Activated naive CD8-positive, alpha-beta T cell treated with anti-CD3 and anti-CD28 coated beads, Interleukin-2, amount 50 U/mL, for 24 hours (primary cell): Measurements from ENCODE around the gene CMBL.

Experiments
- ATAC-seq: fragments of 150-1000 bp; cut with Tn5 transposase; one replicate; pipeline ENCODE4 v1.10.0; 2021
- DNase-seq: peaks from one replicate; pipeline ENCODE4 v3.0.0; 2021
- H3K27ac Mint-ChIP-seq: one replicate; pipeline ENCODE4 v1.8.0; 2021; ENCODE audit warnings: mild to moderate bottlenecking, mixed read lengths
- H3K27me3 Mint-ChIP-seq: one replicate; pipeline ENCODE4 v1.8.0; 2021; ENCODE audit warnings: mixed read lengths
- H3K36me3 Mint-ChIP-seq: one replicate; pipeline ENCODE4 v1.8.0; 2021; ENCODE audit warnings: low read depth, mixed read lengths
- H3K4me1 Mint-ChIP-seq: one replicate; pipeline ENCODE4 v1.8.0; 2021; ENCODE audit warnings: mixed read lengths
- H3K4me3 Mint-ChIP-seq: one replicate; pipeline ENCODE4 v1.8.0; 2021; ENCODE audit warnings: mild to moderate bottlenecking, moderate library complexity, mixed read lengths
- H3K9me3 Mint-ChIP-seq: one replicate; pipeline ENCODE4 v1.8.0; 2021; ENCODE audit warnings: mixed read lengths

Gene CMBL

GRCh38 chr5:10306806-10307205, 896 bp downstream of the CMBL start:
- Mint-ChIP-seq H3K27ac (no peak overlapping the region), H3K27me3 (peaks cover 28% of the 10 kb centered on the region), H3K9me3 (no peaks in the 10 kb centered on the region), H3K36me3 (no peaks in the 10 kb centered on the region), H3K4me3 (peak overlapping the region; percentile 76), H3K4me1 (peaks cover 10% of the 10 kb centered on the region)
- DNase-seq (no peak), ATAC-seq (no peak)

- Mint-ChIP-seq H3K4me1 (peaks cover 10% of the 10 kb centered on the region), H3K36me3 (no peaks in the 10 kb centered on the region), H3K27me3 (peaks cover 28% of the 10 kb centered on the region), H3K27ac (no peak overlapping the region), H3K9me3 (no peaks in the 10 kb centered on the region), H3K4me3 (no peak overlapping the region)
- DNase-seq, result no peak
- no peak for ATAC-seq
These were observed 1.6 kb downstream of the CMBL start for GRCh38 chr5:10306114-10306513.

- H3K36me3 Mint-ChIP-seq, result no peaks in the 10 kb centered on the region
- DNase-seq (no peak), ATAC-seq (no peak)
- H3K9me3 Mint-ChIP-seq, result no peaks in the 10 kb centered on the region
- no peak overlapping the region for H3K4me3 Mint-ChIP-seq
- no peak overlapping the region for H3K27ac Mint-ChIP-seq
- H3K4me1 Mint-ChIP-seq, result peaks cover 6% of the 10 kb centered on the region
- H3K27me3 Mint-ChIP-seq, result peaks cover 26% of the 10 kb centered on the region
These were observed 2.8 kb downstream of the CMBL start for GRCh38 chr5:10304932-10305331.

- peaks cover 23% of the 10 kb centered on the region for H3K27me3 Mint-ChIP-seq
- DNase-seq (no peak), ATAC-seq (no peak)
- H3K4me3 Mint-ChIP-seq, result no peak overlapping the region
- peaks cover 5% of the 10 kb centered on the region for H3K4me1 Mint-ChIP-seq
- H3K9me3 Mint-ChIP-seq, result no peaks in the 10 kb centered on the region
- H3K27ac Mint-ChIP-seq, result no peak overlapping the region
- no peaks in the 10 kb centered on the region for H3K36me3 Mint-ChIP-seq
These were observed 4.0 kb downstream of the CMBL start for GRCh38 chr5:10303699-10304170.

GRCh38 chr5:10303201-10303600, 4.5 kb downstream of the CMBL start:
- DNase-seq, result no peak
- Mint-ChIP-seq H3K36me3 (no peaks in the 10 kb centered on the region), H3K27me3 (peaks cover 19% of the 10 kb centered on the region), H3K4me3 (no peak overlapping the region), H3K27ac (no peak overlapping the region), H3K9me3 (no peaks in the 10 kb centered on the region), H3K4me1 (peaks cover 4% of the 10 kb centered on the region)
- no peak for ATAC-seq

- no peak for DNase-seq
- Mint-ChIP-seq H3K27me3 (peaks cover 14% of the 10 kb centered on the region), H3K9me3 (no peaks in the 10 kb centered on the region), H3K36me3 (no peaks in the 10 kb centered on the region), H3K4me1 (no peaks in the 10 kb centered on the region), H3K4me3 (no peak overlapping the region), H3K27ac (no peak overlapping the region)
- no peak for ATAC-seq
These were observed 5.7 kb downstream of the CMBL start for GRCh38 chr5:10301842-10302610.

- Mint-ChIP-seq H3K4me1 (no peaks in the 10 kb centered on the region), H3K27ac (no peak overlapping the region), H3K9me3 (no peaks in the 10 kb centered on the region), H3K4me3 (no peak overlapping the region), H3K27me3 (peaks cover 12% of the 10 kb centered on the region), H3K36me3 (no peaks in the 10 kb centered on the region)
- ATAC-seq (no peak), DNase-seq (no peak)
These were observed 6.4 kb downstream of the CMBL start for GRCh38 chr5:10301266-10301665.

GRCh38 chr5:10300246-10300645, 7.5 kb downstream of the CMBL start:
- H3K36me3 Mint-ChIP-seq, result no peaks in the 10 kb centered on the region
- no peaks in the 10 kb centered on the region for H3K4me1 Mint-ChIP-seq
- no peak overlapping the region for H3K4me3 Mint-ChIP-seq
- H3K9me3 Mint-ChIP-seq, result no peaks in the 10 kb centered on the region
- DNase-seq (no peak), ATAC-seq (no peak)
- H3K27me3 Mint-ChIP-seq, result peaks cover 8% of the 10 kb centered on the region
- no peak overlapping the region for H3K27ac Mint-ChIP-seq

- no peak overlapping the region for H3K4me3 Mint-ChIP-seq
- ATAC-seq (no peak), DNase-seq (no peak)
- H3K9me3 Mint-ChIP-seq, result no peaks in the 10 kb centered on the region
- H3K36me3 Mint-ChIP-seq, result no peaks in the 10 kb centered on the region
- no peak overlapping the region for H3K27ac Mint-ChIP-seq
- peaks cover 11% of the 10 kb centered on the region for H3K27me3 Mint-ChIP-seq
- no peaks in the 10 kb centered on the region for H3K4me1 Mint-ChIP-seq
These were observed 10.0 kb downstream of the CMBL start for GRCh38 chr5:10297646-10298204.

GRCh38 chr5:10295619-10296326, 11.9 kb downstream of the CMBL start:
- no peaks in the 10 kb centered on the region for H3K36me3 Mint-ChIP-seq
- H3K27ac Mint-ChIP-seq, result no peak overlapping the region
- peaks cover 13% of the 10 kb centered on the region for H3K27me3 Mint-ChIP-seq
- H3K4me3 Mint-ChIP-seq, result no peak overlapping the region
- DNase-seq, result no peak
- ATAC-seq, result no peak
- no peaks in the 10 kb centered on the region for H3K9me3 Mint-ChIP-seq
- no peaks in the 10 kb centered on the region for H3K4me1 Mint-ChIP-seq

- no peak for DNase-seq
- Mint-ChIP-seq H3K27ac (no peak overlapping the region), H3K4me1 (no peaks in the 10 kb centered on the region), H3K36me3 (no peaks in the 10 kb centered on the region), H3K4me3 (no peak overlapping the region), H3K27me3 (peaks cover 13% of the 10 kb centered on the region), H3K9me3 (no peaks in the 10 kb centered on the region)
- no peak for ATAC-seq
These were observed 13.6 kb downstream of the CMBL start for GRCh38 chr5:10293907-10294662.

- Mint-ChIP-seq H3K36me3 (no peaks in the 10 kb centered on the region), H3K27me3 (peaks cover 11% of the 10 kb centered on the region), H3K4me1 (peaks cover 5% of the 10 kb centered on the region), H3K9me3 (no peaks in the 10 kb centered on the region), H3K27ac (no peak overlapping the region), H3K4me3 (no peak overlapping the region)
- ATAC-seq (no peak), DNase-seq (no peak)
These were observed 15.9 kb downstream of the CMBL start for GRCh38 chr5:10291692-10292339.

GRCh38 chr5:10290438-10290837, 17.3 kb downstream of the CMBL start:
- Mint-ChIP-seq H3K9me3 (no peaks in the 10 kb centered on the region), H3K27ac (no peak overlapping the region), H3K4me3 (no peak overlapping the region), H3K36me3 (no peaks in the 10 kb centered on the region), H3K27me3 (peaks cover 8% of the 10 kb centered on the region), H3K4me1 (peaks cover 5% of the 10 kb centered on the region)
- DNase-seq (no peak), ATAC-seq (no peak)

GRCh38 chr5:10289991-10290390, 17.7 kb downstream of the CMBL start:
- H3K9me3 Mint-ChIP-seq, result no peaks in the 10 kb centered on the region
- H3K27ac Mint-ChIP-seq, result no peak overlapping the region
- no peaks in the 10 kb centered on the region for H3K36me3 Mint-ChIP-seq
- DNase-seq (no peak), ATAC-seq (no peak)
- H3K4me1 Mint-ChIP-seq, result peaks cover 5% of the 10 kb centered on the region
- peaks cover 9% of the 10 kb centered on the region for H3K27me3 Mint-ChIP-seq
- H3K4me3 Mint-ChIP-seq, result no peak overlapping the region
